ES-I3 (cell line): ENCODE data around the gene SEPHS1.
"Not testable (repeated sequence)": the region's sequence is repeated elsewhere in the genome, so short reads cannot be mapped to it uniquely, and the experiment has no call there.

Experiments
- H3K36me3 ChIP-seq: 2 replicates; pipeline ENCODE4 v1.6.1; 2013; ENCODE audit warnings: mild to moderate bottlenecking, low read length, control low read depth, moderate library complexity; ENCODE audit not compliant: insufficient read depth
- H3K4me1 ChIP-seq: 2 replicates; pipeline ENCODE4 v1.6.1; 2013; ENCODE audit warnings: mild to moderate bottlenecking, control low read depth, low read length; ENCODE audit not compliant: insufficient read depth
- H3K9ac ChIP-seq: 2 replicates; pipeline ENCODE4 v1.6.1; 2013; ENCODE audit warnings: low read depth, mild to moderate bottlenecking, low read length, moderate library complexity
- H3K9me3 ChIP-seq: 2 replicates; pipeline ENCODE4 v1.6.1; 2013; ENCODE audit warnings: mild to moderate bottlenecking, low read length, moderate library complexity; ENCODE audit not compliant: control insufficient read depth, insufficient read depth

Gene SEPHS1, protein sequence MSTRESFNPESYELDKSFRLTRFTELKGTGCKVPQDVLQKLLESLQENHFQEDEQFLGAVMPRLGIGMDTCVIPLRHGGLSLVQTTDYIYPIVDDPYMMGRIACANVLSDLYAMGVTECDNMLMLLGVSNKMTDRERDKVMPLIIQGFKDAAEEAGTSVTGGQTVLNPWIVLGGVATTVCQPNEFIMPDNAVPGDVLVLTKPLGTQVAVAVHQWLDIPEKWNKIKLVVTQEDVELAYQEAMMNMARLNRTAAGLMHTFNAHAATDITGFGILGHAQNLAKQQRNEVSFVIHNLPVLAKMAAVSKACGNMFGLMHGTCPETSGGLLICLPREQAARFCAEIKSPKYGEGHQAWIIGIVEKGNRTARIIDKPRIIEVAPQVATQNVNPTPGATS

DNA sequence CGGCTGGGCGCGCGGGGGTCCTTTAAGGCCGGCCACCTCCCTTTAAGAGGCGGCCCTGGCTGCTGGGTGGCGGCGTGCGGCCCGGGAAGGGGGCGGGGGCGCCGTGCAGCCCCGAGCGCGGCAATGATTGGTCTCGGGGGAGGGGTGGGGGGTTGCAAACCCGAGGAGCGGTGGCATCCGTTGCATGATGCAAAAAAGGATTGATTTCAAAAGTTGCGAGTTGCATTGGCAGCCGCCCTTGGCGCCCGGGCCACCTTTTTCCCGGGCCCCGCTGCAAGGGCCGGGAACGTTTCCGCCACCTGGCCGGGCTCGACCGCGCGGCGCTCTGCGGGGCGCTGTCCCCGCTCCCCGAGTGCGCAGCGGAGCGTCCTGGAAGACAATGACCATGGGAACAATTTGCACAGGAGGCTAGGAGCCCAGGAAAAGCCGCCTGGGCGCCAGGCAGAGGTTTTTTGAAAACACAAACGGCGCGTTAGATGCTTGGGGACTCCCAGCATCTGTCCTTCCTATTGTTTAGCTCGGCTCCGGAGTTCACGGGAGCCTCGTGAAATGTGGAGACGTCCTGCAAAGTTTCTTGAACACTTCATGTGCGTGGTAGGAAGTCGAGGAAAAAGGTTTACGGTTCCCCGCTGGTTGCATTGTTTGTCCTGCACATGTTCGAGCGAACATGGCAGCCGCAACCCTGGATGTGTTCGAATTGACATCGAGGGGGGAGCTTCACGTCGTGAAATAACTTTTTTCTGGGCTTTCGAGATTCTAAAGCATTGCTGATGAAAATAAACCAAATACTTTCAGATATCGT, at the start of gene SEPHS1:
TSS of gene SEPHS1 (minus strand) at position 78 of the 802 bp plus-strand sequence. CDS start 3,343 bp downstream, outside the sequence.
- peak within 1 kb of the TSS; percentile 84 for H3K9ac ChIP-seq
- H3K9me3 ChIP-seq, result no peaks in the 10 kb centered on the region
- H3K36me3 ChIP-seq, result peaks cover 4% of the 10 kb centered on the region; the same call in 1 of the 2 replicates
- H3K4me1 ChIP-seq, result peaks cover 33% of the 10 kb centered on the region

DNA sequence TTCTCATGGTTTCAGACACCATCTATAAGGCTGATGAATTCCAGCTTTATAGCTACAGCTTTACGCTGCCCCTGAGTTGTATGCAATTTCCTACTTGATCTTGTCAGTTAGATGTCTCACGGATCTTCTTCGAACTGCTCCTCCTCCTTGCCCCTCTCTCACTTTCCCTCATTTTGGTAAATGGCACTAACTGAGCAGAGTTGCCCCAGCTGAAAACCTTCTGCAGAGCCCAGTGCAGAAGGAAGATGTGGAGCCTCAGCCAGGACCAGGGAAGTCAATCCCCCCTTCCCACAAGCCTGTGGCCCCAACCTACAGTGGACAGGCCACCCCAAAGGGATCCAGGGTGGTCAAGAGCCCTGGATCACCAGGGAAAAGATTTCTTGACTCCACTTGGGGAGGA, 49.0 kb upstream of the SEPHS1 start:
- no peaks in the 10 kb centered on the region for H3K36me3 ChIP-seq
- H3K9ac ChIP-seq, result no peak overlapping the region
- H3K9me3 ChIP-seq, result peaks cover 9% of the 10 kb centered on the region
- peaks cover 10% of the 10 kb centered on the region for H3K4me1 ChIP-seq

GRCh38 chr10:13396369-13396768, 48.3 kb upstream of the SEPHS1 start:
- no peak overlapping the region for H3K9ac ChIP-seq
- H3K4me1 ChIP-seq, result peaks cover 10% of the 10 kb centered on the region
- no peaks in the 10 kb centered on the region for H3K36me3 ChIP-seq
- H3K9me3 ChIP-seq, result peaks cover 9% of the 10 kb centered on the region

DNA sequence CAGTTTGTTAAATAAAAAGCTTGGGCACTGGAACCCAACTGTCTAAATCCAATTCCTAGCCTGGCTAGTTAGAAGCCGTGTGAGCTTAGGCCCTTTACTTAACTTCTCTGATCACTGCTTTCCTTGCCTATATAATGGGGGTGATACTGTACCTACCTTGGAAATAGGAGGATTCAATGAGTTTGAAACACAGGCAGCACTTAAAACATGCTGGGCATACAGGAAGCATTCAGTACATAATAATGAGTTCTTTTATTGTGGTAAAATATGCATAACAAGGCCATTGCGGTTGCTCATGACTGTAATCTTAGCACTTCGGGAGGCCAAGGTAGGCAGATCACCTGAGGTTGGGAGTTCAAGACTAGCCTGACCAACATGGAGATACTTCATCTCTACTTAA, 47.4 kb upstream of the SEPHS1 start:
- Histone ChIP-seq H3K9ac (no peak overlapping the region), H3K4me1 (peaks cover 17% of the 10 kb centered on the region), H3K9me3 (peaks cover 9% of the 10 kb centered on the region), H3K36me3 (no peaks in the 10 kb centered on the region)

DNA sequence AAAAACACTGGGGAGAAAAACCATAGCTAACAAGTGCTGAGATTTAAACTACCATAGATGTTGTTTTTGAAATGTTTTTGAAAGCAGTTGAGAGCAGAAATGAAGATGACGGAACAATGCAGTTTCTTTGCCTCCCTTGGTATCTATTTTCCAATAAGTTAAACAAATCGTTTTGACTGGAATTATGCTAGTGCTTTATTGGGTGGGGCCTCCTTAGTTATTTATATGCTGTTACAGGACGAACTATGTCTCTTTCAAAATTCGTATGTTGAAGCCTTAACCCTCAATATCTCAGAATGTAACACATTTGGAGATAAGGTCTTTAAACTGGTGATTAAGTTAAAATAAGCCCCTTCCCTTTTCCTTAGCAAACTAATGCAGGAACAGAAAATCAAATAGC, 45.5 kb upstream of the SEPHS1 start:
- no peaks in the 10 kb centered on the region; the same call in 1 of the 2 replicates for H3K9me3 ChIP-seq
- peaks cover 21% of the 10 kb centered on the region for H3K4me1 ChIP-seq
- no peak overlapping the region for H3K9ac ChIP-seq
- H3K36me3 ChIP-seq, result no peaks in the 10 kb centered on the region

DNA sequence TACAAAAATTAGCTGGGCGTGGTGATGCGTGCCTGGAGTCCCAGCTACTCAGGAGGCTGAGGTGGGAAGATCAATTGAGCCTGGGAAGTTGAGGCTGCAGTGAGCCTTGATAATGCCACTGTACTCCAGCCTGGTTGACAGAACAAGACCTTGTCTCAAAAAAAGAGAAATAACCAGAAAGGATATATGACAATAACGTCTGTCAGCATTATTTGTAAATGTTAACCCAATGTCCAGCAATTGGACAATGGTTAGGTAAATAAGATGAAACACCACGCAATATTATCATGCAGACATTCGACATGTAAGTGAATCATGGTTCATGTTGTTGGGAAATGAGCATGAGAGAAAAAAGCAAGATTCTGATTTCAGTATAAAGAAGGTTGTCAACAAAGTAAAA, 44.6 kb upstream of the SEPHS1 start:
- no peaks in the 10 kb centered on the region; the same call in 1 of the 2 replicates for H3K9me3 ChIP-seq
- no peak overlapping the region for H3K9ac ChIP-seq
- peaks cover 21% of the 10 kb centered on the region for H3K4me1 ChIP-seq
- H3K36me3 ChIP-seq, result no peaks in the 10 kb centered on the region

DNA sequence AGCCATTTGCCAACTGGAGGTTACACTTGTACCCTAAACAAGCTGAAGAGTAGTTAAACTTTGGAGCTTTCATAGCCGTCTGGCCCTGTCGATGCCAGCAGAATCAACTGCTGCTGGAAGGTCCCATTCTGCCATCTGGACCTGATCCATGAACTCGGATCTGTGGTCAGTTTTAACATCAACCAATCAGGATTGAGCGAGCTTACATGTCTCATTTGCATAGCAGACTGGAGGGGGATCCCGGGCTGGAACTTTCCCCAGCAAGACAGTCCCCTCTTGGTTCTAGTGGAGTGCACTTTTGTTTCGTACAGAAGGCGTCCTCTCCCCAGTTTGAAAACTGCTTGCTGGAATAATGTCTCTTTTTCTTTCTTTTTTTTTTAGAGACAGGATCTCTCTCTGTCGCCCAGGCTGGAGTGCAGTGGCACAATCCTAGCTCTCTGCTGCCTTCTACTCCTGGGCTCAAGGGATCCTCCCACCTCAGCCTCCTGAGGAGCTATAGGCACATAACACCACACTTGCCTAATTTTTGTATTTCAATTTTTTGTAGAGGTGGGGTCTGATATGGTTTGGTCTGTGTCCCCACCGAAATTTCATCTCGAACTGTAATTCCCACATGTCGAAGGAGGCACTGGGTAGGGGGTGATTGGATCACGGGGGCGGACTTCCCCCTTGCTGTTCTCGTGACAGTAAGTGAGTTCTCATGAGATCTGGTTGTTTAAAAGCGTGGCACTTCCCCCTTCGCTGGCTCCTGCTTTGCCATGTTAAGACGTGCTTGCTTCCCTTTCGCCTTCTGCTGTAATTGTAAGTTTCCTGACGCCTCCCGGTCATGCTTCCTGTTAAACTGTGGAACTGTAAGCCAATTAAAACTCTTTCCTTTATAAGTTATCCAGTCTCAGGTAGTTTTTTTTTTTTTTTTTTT, 42.8 kb upstream of the SEPHS1 start:
- H3K9ac ChIP-seq, result peak overlapping the region; percentile 26; the same call in 1 of the 2 replicates
- no peaks in the 10 kb centered on the region for H3K36me3 ChIP-seq
- H3K4me1 ChIP-seq, result peaks cover 21% of the 10 kb centered on the region
- no peaks in the 10 kb centered on the region for H3K9me3 ChIP-seq

DNA sequence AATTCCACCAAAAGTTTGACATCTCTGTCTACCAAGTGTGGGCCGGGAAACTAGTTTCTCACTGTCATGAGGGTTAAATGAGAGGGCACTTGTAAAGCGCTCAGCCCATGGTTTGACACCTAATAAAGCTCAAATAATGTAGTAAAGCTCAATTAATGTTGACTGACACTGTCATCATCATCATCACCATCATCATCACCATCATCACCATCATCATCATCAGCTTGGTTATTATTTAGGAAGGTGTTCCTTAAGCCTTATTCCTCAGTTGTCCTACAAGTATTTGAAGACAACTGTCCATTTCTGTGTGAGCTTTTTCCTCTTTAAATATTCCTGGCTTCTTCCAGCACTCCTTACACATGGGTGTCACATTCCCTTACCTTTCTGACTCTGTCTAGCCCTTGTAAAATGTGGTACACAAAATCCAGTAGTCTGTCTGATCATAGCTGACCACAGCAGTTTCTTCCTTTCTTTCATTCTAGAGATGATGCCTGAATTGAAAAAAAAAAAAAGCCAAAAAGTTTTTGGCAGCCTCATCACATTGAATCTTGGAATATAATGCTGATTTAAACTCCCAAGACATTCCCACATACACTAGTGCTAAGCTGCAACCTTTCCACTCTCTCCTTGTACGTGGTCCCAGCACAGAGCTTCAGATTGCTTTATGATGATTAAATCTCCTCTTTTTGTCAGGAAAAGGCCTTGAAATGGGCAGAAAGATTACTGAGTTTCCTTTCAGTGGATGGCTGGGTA, 40.6 kb upstream of the SEPHS1 start:
- no peak overlapping the region for H3K9ac ChIP-seq
- no peaks in the 10 kb centered on the region for H3K36me3 ChIP-seq
- peaks cover 11% of the 10 kb centered on the region; the same call in 1 of the 2 replicates for H3K4me1 ChIP-seq
- H3K9me3 ChIP-seq, result no peaks in the 10 kb centered on the region

DNA sequence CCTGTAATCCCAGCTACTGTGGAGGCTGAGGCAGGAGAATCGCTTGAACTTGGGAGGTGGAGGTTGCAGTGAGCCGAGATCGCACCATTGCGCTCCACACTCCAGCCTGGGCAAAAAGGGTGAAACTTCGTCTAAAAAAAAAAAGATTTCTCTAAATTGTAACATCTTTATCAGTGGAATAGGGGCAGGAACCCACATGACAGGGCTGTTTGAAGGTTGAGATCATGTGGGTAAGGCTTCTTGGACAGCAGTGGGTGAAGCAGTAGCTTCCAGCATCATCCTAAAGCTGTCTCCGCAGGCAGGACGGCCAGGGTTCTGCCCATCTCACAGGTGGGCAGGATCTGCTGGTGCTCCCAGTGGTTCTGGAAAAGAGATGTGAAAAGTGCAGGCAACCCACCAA, 37.9 kb upstream of the SEPHS1 start:
- Histone ChIP-seq H3K4me1 (peaks cover 14% of the 10 kb centered on the region; the same call in 1 of the 2 replicates), H3K9ac (no peak overlapping the region), H3K9me3 (no peaks in the 10 kb centered on the region), H3K36me3 (no peaks in the 10 kb centered on the region)

GRCh38 chr10:13383399-13383761, 35.3 kb upstream of the SEPHS1 start:
- Histone ChIP-seq H3K9ac (peak overlapping the region; percentile 51; the same call in 1 of the 2 replicates), H3K4me1 (0 out of 2 replicates have a peak, but pooled peaks cover 5% of the 10 kb centered on the region), H3K9me3 (no peaks in the 10 kb centered on the region), H3K36me3 (no peaks in the 10 kb centered on the region)

GRCh38 chr10:13382703-13383398, 34.8 kb upstream of the SEPHS1 start:
- peak overlapping the region; percentile 51; the same call in 1 of the 2 replicates for H3K9ac ChIP-seq
- H3K36me3 ChIP-seq, result no peaks in the 10 kb centered on the region
- H3K9me3 ChIP-seq, result no peaks in the 10 kb centered on the region
- 0 out of 2 replicates have a peak, but pooled peaks cover 5% of the 10 kb centered on the region for H3K4me1 ChIP-seq

DNA sequence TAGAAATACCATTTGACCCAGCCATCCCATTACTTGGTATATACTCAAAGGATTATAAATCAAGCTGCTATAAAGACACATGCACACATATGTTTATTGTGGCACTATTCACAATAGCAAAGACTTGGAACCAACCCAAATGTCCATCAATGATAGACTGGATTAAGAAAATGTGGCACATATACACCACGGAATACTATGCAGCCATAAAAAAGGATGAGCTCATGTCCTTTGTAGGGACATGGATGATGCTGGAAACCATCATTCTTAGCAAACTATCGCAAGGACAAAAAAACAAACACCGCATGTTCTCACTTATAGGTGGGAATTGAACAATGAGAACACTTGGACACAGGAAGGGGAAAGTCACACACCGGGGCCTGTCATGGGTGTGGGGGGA, 31.0 kb upstream of the SEPHS1 start:
- H3K9me3 ChIP-seq, H3K9ac ChIP-seq, H3K36me3 ChIP-seq, H3K4me1 ChIP-seq: not testable (repeated sequence)

DNA sequence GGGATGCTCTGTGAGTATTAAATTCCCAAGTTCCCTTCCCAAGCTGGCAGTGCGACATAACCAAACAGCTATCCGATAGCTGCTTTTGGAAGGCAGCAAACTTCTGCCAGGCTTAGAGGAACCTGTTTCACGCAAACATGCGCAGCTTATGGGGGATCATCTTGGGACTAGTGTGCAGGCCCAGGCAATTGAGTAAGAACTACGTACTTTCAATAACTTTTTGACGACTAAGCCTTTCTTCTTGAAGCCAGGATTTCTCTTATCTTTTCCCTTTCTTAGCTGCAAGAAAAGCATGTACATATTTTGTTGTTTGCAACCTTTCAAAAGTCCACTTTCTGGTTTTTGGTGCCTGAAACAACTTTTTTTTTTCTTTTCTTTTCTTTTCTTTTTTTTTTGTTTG, 28.7 kb upstream of the SEPHS1 start:
- H3K36me3 ChIP-seq, result no peaks in the 10 kb centered on the region
- no peak overlapping the region for H3K9ac ChIP-seq

More for the DNA sequence above, 28.7 kb upstream of the SEPHS1 start:
- Histone ChIP-seq H3K9me3 (no peaks in the 10 kb centered on the region), H3K4me1 (peaks cover under 1% of the 10 kb centered on the region; the same call in 1 of the 2 replicates)
